GM12891 (cell line): ENCODE results near the gene TIGD3.

Source experiments
- PAX5 ChIP-seq: IDR thresholded peaks from 2 replicates; pipeline ENCODE4 v1.6.1; 2011; ENCODE audit warnings: low read length, moderate library complexity, mild to moderate bottlenecking; ENCODE audit not compliant: insufficient read depth, severe bottlenecking
- POLR2A ChIP-seq: IDR thresholded peaks from 2 replicates; pipeline ENCODE4 v1.6.1; 2011; ENCODE audit warnings: low read depth, low read length, control low read depth
- POLR2AphosphoS5 ChIP-seq: IDR thresholded peaks from 2 replicates; pipeline ENCODE4 v1.6.1; 2011; ENCODE audit warnings: low read depth, low read length, control low read depth
- POU2F2 ChIP-seq: IDR thresholded peaks from 2 replicates; pipeline ENCODE4 v1.6.1; 2011; ENCODE audit warnings: low read depth, mild to moderate bottlenecking, control low read depth, low read length, moderate library complexity
- SPI1 ChIP-seq: IDR thresholded peaks from 2 replicates; pipeline ENCODE4 v1.6.1; 2011; ENCODE audit warnings: low read depth, low read length, control low read depth
- TAF1 ChIP-seq: IDR thresholded peaks from 2 replicates; pipeline ENCODE4 v1.6.1; 2011; ENCODE audit warnings: low read depth, low read length, control low read depth

GRCh38 chr11:65314501-65315203, 39.9 kb upstream of the TIGD3 start, which contains the start of gene CDC42EP2:
- TF ChIP-seq POLR2A (no peak), POLR2AphosphoS5 (no peak), POU2F2 (no peak), SPI1 (no peak), TAF1 (no peak), PAX5 (no peak)
